CD4-positive, CD25-positive, alpha-beta regulatory T cell (primary cell): ENCODE measurements around the gene MN1. TPM values are rescaled to one million over a fixed set of nuclear protein-coding genes. Genes with fewer than 3 reads are reported as not detected.

Source experiments
- ATAC-seq, 2 donors: fragments of 150-1000 bp; cut with Tn5 transposase; one replicate each; pipeline ENCODE4 v1.10.0; 2021; ENCODE audit warnings: low read depth in 2 of 2, moderate number of reproducible peaks in 2 of 2, moderate library complexity in 1 of 2
- DNase-seq, 3 donors: peaks; one replicate each; pipeline versions ENCODE4 v3.0.0 to v3.0.0-alpha.2; 2012 to 2022; ENCODE audit warnings: mixed read lengths in 1 of 3
- H3K27ac ChIP-seq: one replicate; pipeline ENCODE4 v1.7.0; 2013; ENCODE audit warnings: mild to moderate bottlenecking, low read length; ENCODE audit not compliant: insufficient read depth, poor library complexity, severe bottlenecking
- H3K27me3 ChIP-seq: one replicate; pipeline ENCODE4 v1.7.0; 2013; ENCODE audit warnings: low read length; ENCODE audit not compliant: control insufficient read depth, insufficient read depth
- H3K36me3 ChIP-seq: one replicate; pipeline ENCODE4 v1.7.0; 2013; ENCODE audit warnings: mild to moderate bottlenecking, low read length, moderate library complexity; ENCODE audit not compliant: control insufficient read depth, insufficient read depth
- H3K4me1 ChIP-seq: 2 replicates; pipeline ENCODE4 v1.7.0; 2013; ENCODE audit warnings: mild to moderate bottlenecking, low read length; ENCODE audit not compliant: insufficient read depth, control insufficient read depth, poor library complexity, severe bottlenecking
- H3K4me3 ChIP-seq: one replicate; pipeline ENCODE4 v1.7.0; 2013; ENCODE audit warnings: low read depth, mild to moderate bottlenecking, low read length, moderate library complexity
- H3K9me3 ChIP-seq, 2 experiments: 1 replicate in 1 of 2; 2 replicates in 1 of 2; pipeline ENCODE4 v1.7.0; 2013; ENCODE audit warnings: low read length in 2 of 2, mild to moderate bottlenecking in 1 of 2, moderate library complexity in 1 of 2; ENCODE audit not compliant: control insufficient read depth in 2 of 2
- H3K27ac Mint-ChIP-seq, 3 donors: one replicate each; pipeline ENCODE4 v1.8.0; 2020 to 2022; ENCODE audit warnings: mild to moderate bottlenecking in 3 of 3, mixed read lengths in 3 of 3, moderate library complexity in 2 of 3
- H3K27me3 Mint-ChIP-seq: one replicate; pipeline ENCODE4 v1.8.0; 2022; ENCODE audit warnings: mild to moderate bottlenecking, mixed read lengths
- H3K36me3 Mint-ChIP-seq: one replicate; pipeline ENCODE4 v1.8.0; 2020; ENCODE audit warnings: mixed read lengths
- H3K4me1 Mint-ChIP-seq, 4 donors: one replicate each; pipeline ENCODE4 v1.8.0; 2020 to 2022; ENCODE audit warnings: mixed read lengths in 4 of 4, mild to moderate bottlenecking in 1 of 4
- H3K4me3 Mint-ChIP-seq, 4 donors: one replicate each; pipeline ENCODE4 v1.8.0; 2020 to 2022; ENCODE audit warnings: mild to moderate bottlenecking in 4 of 4, mixed read lengths in 4 of 4, moderate library complexity in 3 of 4
- H3K9me3 Mint-ChIP-seq, 7 donors: one replicate each; pipeline ENCODE4 v1.8.0; 2020 to 2022; ENCODE audit warnings: mixed read lengths in 7 of 7, mild to moderate bottlenecking in 3 of 7, moderate library complexity in 2 of 7
- polyA plus RNA-seq, 4 donors: library from polyadenylated mRNA; unstranded; fragments of 300-500 nt; fragmentation: Illumina TruSeq; gene quantifications; one replicate each; pipeline ENCODE4 v1.2.3, GENCODE V29; 2021
- total RNA-seq: library from RNA; stranded (reverse); gene quantifications from one replicate; pipeline ENCODE4 v1.2.3, GENCODE V29; 2022

Gene MN1
- total and polyA plus RNA-seq, 5 donors from 2014 or later = 0.07 to 0.39 TPM; not detected in 3

GRCh38 chr22:27775758-27776649, 25.6 kb downstream of the MN1 start:
- Mint-ChIP-seq H3K9me3 (no peaks in the 10 kb centered on the region), H3K27ac (no peak overlapping the region), H3K27me3 (no peaks in the 10 kb centered on the region), H3K4me3 (no peak overlapping the region), H3K4me1 (no peaks in the 10 kb centered on the region), H3K36me3 (no peaks in the 10 kb centered on the region)
- no peak overlapping the region for H3K4me3 ChIP-seq
- no peaks in the 10 kb centered on the region for H3K27me3 ChIP-seq
- no peak for DNase-seq
- H3K4me1 ChIP-seq = no peaks in the 10 kb centered on the region
- no peaks in the 10 kb centered on the region for H3K36me3 ChIP-seq
- ATAC-seq = no peak
- H3K9me3 ChIP-seq = no peaks in the 10 kb centered on the region
- H3K27ac ChIP-seq = no peak overlapping the region

GRCh38 chr22:27775087-27775698, 26.4 kb downstream of the MN1 start:
- ATAC-seq = no peak
- Mint-ChIP-seq H3K4me3 (no peak overlapping the region), H3K27me3 (no peaks in the 10 kb centered on the region), H3K4me1 (no peaks in the 10 kb centered on the region), H3K36me3 (no peaks in the 10 kb centered on the region), H3K27ac (no peak overlapping the region), H3K9me3 (peaks cover 0 to 2% (median 0%) of the 10 kb centered on the region in 7 donors)
- Histone ChIP-seq H3K36me3 (no peaks in the 10 kb centered on the region), H3K4me3 (no peak overlapping the region), H3K27me3 (no peaks in the 10 kb centered on the region), H3K4me1 (no peaks in the 10 kb centered on the region), H3K27ac (no peak overlapping the region), H3K9me3 (no peaks in the 10 kb centered on the region)
- DNase-seq = no peak

GRCh38 chr22:27774200-27774599, 27.4 kb downstream of the MN1 start:
- Histone ChIP-seq H3K9me3 (no peaks in the 10 kb centered on the region), H3K27me3 (no peaks in the 10 kb centered on the region), H3K36me3 (no peaks in the 10 kb centered on the region), H3K4me3 (no peak overlapping the region), H3K27ac (no peak overlapping the region), H3K4me1 (no peaks in the 10 kb centered on the region)
- no peak for DNase-seq
- H3K27ac Mint-ChIP-seq = no peak overlapping the region
- no peaks in the 10 kb centered on the region for H3K36me3 Mint-ChIP-seq
- H3K9me3 Mint-ChIP-seq = peaks cover 0 to 2% (median 0%) of the 10 kb centered on the region in 7 donors
- no peak overlapping the region for H3K4me3 Mint-ChIP-seq
- no peak for ATAC-seq
- H3K27me3 Mint-ChIP-seq = no peaks in the 10 kb centered on the region
- H3K4me1 Mint-ChIP-seq = no peaks in the 10 kb centered on the region

GRCh38 chr22:27772984-27773498, 28.5 kb downstream of the MN1 start:
- DNase-seq (no peak), ATAC-seq (no peak)
- no peak overlapping the region for H3K27ac Mint-ChIP-seq
- Histone ChIP-seq H3K36me3 (no peaks in the 10 kb centered on the region), H3K9me3 (no peaks in the 10 kb centered on the region), H3K4me1 (no peaks in the 10 kb centered on the region), H3K27ac (no peak overlapping the region), H3K4me3 (no peak overlapping the region), H3K27me3 (no peaks in the 10 kb centered on the region)
- peaks cover 0 to 2% (median 0%) of the 10 kb centered on the region in 7 donors for H3K9me3 Mint-ChIP-seq
- H3K36me3 Mint-ChIP-seq = no peaks in the 10 kb centered on the region
- H3K27me3 Mint-ChIP-seq = no peaks in the 10 kb centered on the region
- no peak overlapping the region for H3K4me3 Mint-ChIP-seq
- no peaks in the 10 kb centered on the region for H3K4me1 Mint-ChIP-seq

GRCh38 chr22:27772081-27772983, 29.2 kb downstream of the MN1 start:
- Mint-ChIP-seq H3K36me3 (no peaks in the 10 kb centered on the region), H3K27ac (no peak overlapping the region)

GRCh38 chr22:27771637-27772036, 29.9 kb downstream of the MN1 start:
- no peak for ATAC-seq
- Mint-ChIP-seq H3K4me3 (no peak overlapping the region), H3K27ac (no peak overlapping the region), H3K27me3 (no peaks in the 10 kb centered on the region), H3K4me1 (no peaks in the 10 kb centered on the region), H3K36me3 (no peaks in the 10 kb centered on the region), H3K9me3 (peaks cover 0 to 2% (median 0%) of the 10 kb centered on the region in 7 donors)
- Histone ChIP-seq H3K4me3 (no peak overlapping the region), H3K27me3 (no peaks in the 10 kb centered on the region), H3K9me3 (no peaks in the 10 kb centered on the region), H3K4me1 (no peaks in the 10 kb centered on the region), H3K36me3 (no peaks in the 10 kb centered on the region), H3K27ac (no peak overlapping the region)
- no peak for DNase-seq

More at GRCh38 chr22:27772081-27772983, 29.2 kb downstream of the MN1 start:
- Histone ChIP-seq H3K27me3 (no peaks in the 10 kb centered on the region), H3K4me1 (no peaks in the 10 kb centered on the region), H3K4me3 (no peak overlapping the region), H3K27ac (no peak overlapping the region), H3K9me3 (no peaks in the 10 kb centered on the region), H3K36me3 (no peaks in the 10 kb centered on the region)
- no peaks in the 10 kb centered on the region for H3K27me3 Mint-ChIP-seq
- no peak overlapping the region for H3K4me3 Mint-ChIP-seq
- no peak for DNase-seq
- no peaks in the 10 kb centered on the region for H3K4me1 Mint-ChIP-seq
- H3K9me3 Mint-ChIP-seq = peaks cover 0 to 2% (median 0%) of the 10 kb centered on the region in 7 donors
- ATAC-seq = no peak

GRCh38 chr22:27769012-27769411, 32.5 kb downstream of the MN1 start:
- Histone ChIP-seq H3K36me3 (no peaks in the 10 kb centered on the region), H3K4me3 (no peak overlapping the region), H3K27me3 (no peaks in the 10 kb centered on the region), H3K4me1 (no peaks in the 10 kb centered on the region), H3K27ac (no peak overlapping the region), H3K9me3 (no peaks in the 10 kb centered on the region)
- Mint-ChIP-seq H3K9me3 (peaks cover 0 to 2% (median 0%) of the 10 kb centered on the region in 7 donors), H3K4me1 (no peaks in the 10 kb centered on the region), H3K36me3 (no peaks in the 10 kb centered on the region), H3K27ac (no peak overlapping the region), H3K27me3 (no peaks in the 10 kb centered on the region), H3K4me3 (no peak overlapping the region)
- no peak for ATAC-seq
- no peak for DNase-seq
